Measurements from ENCODE around the gene ITLN1.

Gene ITLN1

GRCh38 chr1:160853754-160854153, 31.2 kb downstream of the ITLN1 start:
- no peak for DNase-seq

GRCh38 chr1:160853014-160853413, 32.0 kb downstream of the ITLN1 start:
- no peak for DNase-seq

GRCh38 chr1:160850993-160851392, 34.0 kb downstream of the ITLN1 start:
- no peak for DNase-seq

- DNase-seq: no peak
These were observed 34.4 kb downstream of the ITLN1 start for GRCh38 chr1:160850541-160850940.

GRCh38 chr1:160846281-160846680, 38.7 kb downstream of the ITLN1 start:
- DNase-seq: no peak

- DNase-seq: no peak
These were observed 40.3 kb downstream of the ITLN1 start for GRCh38 chr1:160844447-160845232.

- DNase-seq: no peak
These were observed 43.9 kb downstream of the ITLN1 start for GRCh38 chr1:160841079-160841478.

GRCh38 chr1:160839746-160840145, 45.2 kb downstream of the ITLN1 start:
- DNase-seq: no peak

GRCh38 chr1:160838888-160839287, 46.1 kb downstream of the ITLN1 start:
- no peak for DNase-seq

- peak; percentile 87 for DNase-seq
These were observed 47.3 kb downstream of the ITLN1 start for GRCh38 chr1:160837558-160838205.

- DNase-seq: no peak
These were observed 47.9 kb downstream of the ITLN1 start for GRCh38 chr1:160836981-160837557.

- no peak for DNase-seq
These were observed 48.4 kb downstream of the ITLN1 start for GRCh38 chr1:160836561-160836960.

- DNase-seq: no peak
These were observed 49.2 kb downstream of the ITLN1 start for GRCh38 chr1:160835751-160836150.

GRCh38 chr1:160834945-160835565, 49.9 kb downstream of the ITLN1 start:
- DNase-seq: peak; percentile 56 to 62

GRCh38 chr1:160830321-160831153, 54.4 kb downstream of the ITLN1 start:
- peak; percentile 75 for DNase-seq

- no peak for DNase-seq
These were observed 55.2 kb downstream of the ITLN1 start for GRCh38 chr1:160829766-160830165.

- no peak for DNase-seq
These were observed 57.6 kb downstream of the ITLN1 start for GRCh38 chr1:160827418-160827817.

- no peak for DNase-seq
These were observed 58.4 kb downstream of the ITLN1 start for GRCh38 chr1:160826546-160826945.

Measured in CD4-positive, alpha-beta T cell treated with Interleukin-4 for 1 hour (primary cell).